GM10266 (cell line): ENCODE measurements around the gene CSF2.

Experiments used
- DNase-seq: peaks from one replicate; pipeline ENCODE4 v3.0.0; 2012; ENCODE audit errors: extremely low spot score
- TF ChIP-seq, protein P1 (sequence below): IDR thresholded peaks from 2 replicates; pipeline ENCODE4 v1.5.1; 2012; ENCODE audit warnings: mild to moderate bottlenecking, low read depth; ENCODE audit not compliant: control insufficient read depth, insufficient read depth; ENCODE audit errors: missing control alignments

The CSF2 gene

GRCh38 chr5:132065351-132065937, 8.1 kb upstream of the CSF2 start:
- TF ChIP-seq, protein P1, sequence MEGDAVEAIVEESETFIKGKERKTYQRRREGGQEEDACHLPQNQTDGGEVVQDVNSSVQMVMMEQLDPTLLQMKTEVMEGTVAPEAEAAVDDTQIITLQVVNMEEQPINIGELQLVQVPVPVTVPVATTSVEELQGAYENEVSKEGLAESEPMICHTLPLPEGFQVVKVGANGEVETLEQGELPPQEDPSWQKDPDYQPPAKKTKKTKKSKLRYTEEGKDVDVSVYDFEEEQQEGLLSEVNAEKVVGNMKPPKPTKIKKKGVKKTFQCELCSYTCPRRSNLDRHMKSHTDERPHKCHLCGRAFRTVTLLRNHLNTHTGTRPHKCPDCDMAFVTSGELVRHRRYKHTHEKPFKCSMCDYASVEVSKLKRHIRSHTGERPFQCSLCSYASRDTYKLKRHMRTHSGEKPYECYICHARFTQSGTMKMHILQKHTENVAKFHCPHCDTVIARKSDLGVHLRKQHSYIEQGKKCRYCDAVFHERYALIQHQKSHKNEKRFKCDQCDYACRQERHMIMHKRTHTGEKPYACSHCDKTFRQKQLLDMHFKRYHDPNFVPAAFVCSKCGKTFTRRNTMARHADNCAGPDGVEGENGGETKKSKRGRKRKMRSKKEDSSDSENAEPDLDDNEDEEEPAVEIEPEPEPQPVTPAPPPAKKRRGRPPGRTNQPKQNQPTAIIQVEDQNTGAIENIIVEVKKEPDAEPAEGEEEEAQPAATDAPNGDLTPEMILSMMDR = peak; percentile 73
- DNase-seq = peak; percentile 67

DNA sequence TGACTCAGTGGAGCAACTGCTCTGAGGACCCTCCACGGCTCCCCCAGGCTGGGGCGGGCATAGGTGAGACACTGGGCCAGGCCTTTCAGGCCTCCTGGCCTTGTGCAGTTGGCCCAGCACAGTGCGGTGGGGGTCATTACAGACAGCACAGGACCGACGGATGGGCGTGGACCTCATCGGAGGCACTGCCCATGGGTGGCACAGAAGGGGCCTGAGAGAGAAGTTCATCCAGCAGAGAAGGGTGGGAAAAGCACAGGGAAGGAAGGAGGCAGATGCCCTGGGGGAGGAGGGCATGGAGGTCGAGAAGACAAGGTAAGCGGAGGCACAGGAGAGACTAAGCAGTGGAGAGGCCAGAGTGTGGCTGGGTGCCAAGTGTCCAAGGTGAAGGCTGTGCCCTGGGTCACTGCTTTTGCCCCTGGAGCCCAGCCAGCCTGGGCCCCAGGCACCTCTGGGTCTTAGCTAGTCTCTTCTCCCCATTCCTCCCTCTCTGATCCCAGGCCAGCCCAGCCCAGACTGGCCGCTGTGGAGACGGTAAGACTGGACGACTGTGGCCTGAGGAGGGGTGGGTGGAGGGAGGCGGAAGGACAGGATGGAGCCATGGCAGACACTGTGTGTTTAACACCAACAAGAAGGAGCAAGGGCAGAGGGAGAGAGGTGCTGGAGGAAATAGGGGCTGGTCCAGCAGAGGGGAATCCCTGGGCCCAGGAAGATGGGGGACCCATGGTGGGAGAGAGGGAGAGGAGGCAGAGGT, 7.5 kb upstream of the CSF2 start:
- TF ChIP-seq, protein P1 = no peak
- no peak for DNase-seq

- TF ChIP-seq, protein P1 = no peak
- no peak for DNase-seq
Observed at GRCh38 chr5:132066871-132067270, 6.7 kb upstream of the CSF2 start.

GRCh38 chr5:132067451-132067850, 6.1 kb upstream of the CSF2 start:
- TF ChIP-seq, protein P1 = no peak
- DNase-seq = no peak

DNA sequence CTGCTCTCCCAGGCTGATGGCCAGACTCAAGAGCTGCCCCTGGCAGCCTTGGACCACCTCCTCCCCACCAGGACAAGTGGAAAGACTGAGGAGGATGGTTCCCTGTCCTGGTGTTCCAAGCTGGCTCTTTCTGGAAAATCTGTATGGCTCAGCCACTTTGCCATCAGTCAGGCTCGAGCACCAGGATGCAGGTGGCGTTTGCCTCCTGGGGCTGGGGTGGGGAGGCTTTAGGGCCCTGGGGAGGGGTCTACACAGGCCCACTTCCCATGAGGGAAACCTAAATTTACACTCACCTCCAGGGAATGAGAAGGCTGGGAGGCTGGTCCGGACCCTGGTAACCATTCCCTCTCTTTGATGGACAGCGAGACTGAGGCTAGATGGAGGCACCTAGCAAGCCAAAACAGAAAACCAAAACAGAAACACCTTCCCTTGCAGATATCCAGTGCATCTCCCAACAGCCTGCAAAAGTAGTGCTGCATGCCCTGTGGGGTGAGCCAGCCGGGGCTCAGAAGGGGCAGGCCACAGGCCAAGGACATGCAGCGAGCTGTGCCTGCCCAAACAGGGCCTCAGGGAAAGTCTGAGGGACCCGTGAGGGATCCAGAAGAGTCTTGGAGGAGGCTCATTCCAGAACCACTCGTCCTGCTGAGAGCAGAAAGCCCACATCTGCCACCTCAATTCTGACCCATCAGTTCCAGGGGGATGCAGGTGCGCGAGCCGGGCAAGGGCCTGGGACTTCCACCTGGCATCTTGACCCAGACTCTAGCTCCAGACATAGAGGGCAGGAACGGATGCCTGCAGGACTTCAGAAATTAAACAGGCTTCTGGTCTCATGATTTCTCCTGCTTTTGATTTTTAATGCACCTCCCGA, 5.4 kb upstream of the CSF2 start:
- TF ChIP-seq, protein P1 = no peak

GRCh38 chr5:132069561-132069960, 4.0 kb upstream of the CSF2 start:
- TF ChIP-seq, protein P1 = no peak
- DNase-seq = no peak

More for the DNA sequence above, 5.4 kb upstream of the CSF2 start:
- no peak for DNase-seq
